Glomerular visceral epithelial cell (primary cell): ENCODE results near the gene SOX2.

Source experiments
- DNase-seq: peaks from one replicate; pipeline ENCODE4 v3.0.0-alpha.2; 2016; ENCODE audit errors: extremely low spot score

Gene SOX2

GRCh38 chr3:181711325-181712135, at the start of gene SOX2:
TSS of gene SOX2 (plus strand) at chr3:181711925. CDS start at chr3:181712361, 436 bp downstream.
- DNase-seq: peak; percentile 48

GRCh38 chr3:181683563-181683962, 28.2 kb upstream of the SOX2 start:
- no peak for DNase-seq

- no peak for DNase-seq
Observed at GRCh38 chr3:181687190-181687589, 24.5 kb upstream of the SOX2 start.

- DNase-seq: no peak
Observed at GRCh38 chr3:181687731-181688130, 24.0 kb upstream of the SOX2 start.

GRCh38 chr3:181689546-181689945, 22.2 kb upstream of the SOX2 start:
- no peak for DNase-seq

GRCh38 chr3:181690769-181691168, 21.0 kb upstream of the SOX2 start:
- no peak for DNase-seq

GRCh38 chr3:181691901-181692300, 19.8 kb upstream of the SOX2 start:
- DNase-seq: no peak

GRCh38 chr3:181692311-181693145, 19.2 kb upstream of the SOX2 start:
- no peak for DNase-seq

GRCh38 chr3:181693280-181693679, 18.4 kb upstream of the SOX2 start:
- DNase-seq: no peak

- no peak for DNase-seq
Observed at GRCh38 chr3:181694805-181695660, 16.7 kb upstream of the SOX2 start.

- DNase-seq: no peak
Observed at GRCh38 chr3:181695661-181696491, 15.8 kb upstream of the SOX2 start.

GRCh38 chr3:181696626-181697230, 15.0 kb upstream of the SOX2 start:
- no peak for DNase-seq

GRCh38 chr3:181698263-181698954, 13.3 kb upstream of the SOX2 start:
- DNase-seq: no peak

- DNase-seq: no peak
Observed at GRCh38 chr3:181699171-181699903, 12.4 kb upstream of the SOX2 start.

GRCh38 chr3:181700168-181701087, 11.3 kb upstream of the SOX2 start:
- peak; percentile 47 for DNase-seq

GRCh38 chr3:181701096-181701495, 10.6 kb upstream of the SOX2 start:
- DNase-seq: no peak

- no peak for DNase-seq
Observed at GRCh38 chr3:181703601-181704420, 7.9 kb upstream of the SOX2 start.
